Pons (tissue), 1 donor: ENCODE data around the gene NOL9.

ENCODE experiments used
- DNase-seq: peaks from one replicate; pipeline ENCODE4 v3.0.0-alpha.2; 2016; ENCODE audit warnings: low spot score

Gene NOL9

GRCh38 chr1:6519935-6520671 lies 34.2 kb downstream of the NOL9 start:
- DNase-seq, result peak; percentile 32

- no peak for DNase-seq
These were observed 34.8 kb downstream of the NOL9 start for GRCh38 chr1:6519491-6519934.

- DNase-seq, result no peak
These were observed 36.9 kb downstream of the NOL9 start for GRCh38 chr1:6517435-6517851.

GRCh38 chr1:6515771-6516170 lies 38.5 kb downstream of the NOL9 start:
- DNase-seq, result no peak

- no peak for DNase-seq
These were observed 41.0 kb downstream of the NOL9 start for GRCh38 chr1:6513320-6513801.

- DNase-seq, result no peak
These were observed 41.4 kb downstream of the NOL9 start for GRCh38 chr1:6512908-6513280.

- no peak for DNase-seq
These were observed 41.9 kb downstream of the NOL9 start for GRCh38 chr1:6512245-6512907.

- no peak for DNase-seq
These were observed 42.6 kb downstream of the NOL9 start for GRCh38 chr1:6511561-6512244.

GRCh38 chr1:6511056-6511455 lies 43.3 kb downstream of the NOL9 start:
- DNase-seq, result no peak

GRCh38 chr1:6510493-6510892 lies 43.8 kb downstream of the NOL9 start:
- no peak for DNase-seq

GRCh38 chr1:6509919-6510291 lies 44.4 kb downstream of the NOL9 start:
- peak; percentile 22 for DNase-seq

GRCh38 chr1:6509220-6509918 lies 44.9 kb downstream of the NOL9 start:
- no peak for DNase-seq

GRCh38 chr1:6508816-6509189 lies 45.5 kb downstream of the NOL9 start:
- DNase-seq, result no peak

- DNase-seq, result no peak
These were observed 46.0 kb downstream of the NOL9 start for GRCh38 chr1:6508154-6508815.

GRCh38 chr1:6507461-6507911 lies 46.8 kb downstream of the NOL9 start:
- no peak for DNase-seq

GRCh38 chr1:6507037-6507428 lies 47.3 kb downstream of the NOL9 start:
- peak; percentile 39 for DNase-seq

- DNase-seq, result no peak
These were observed 47.9 kb downstream of the NOL9 start for GRCh38 chr1:6506210-6507036.

- DNase-seq, result no peak
These were observed 48.7 kb downstream of the NOL9 start for GRCh38 chr1:6505367-6506209.

- no peak for DNase-seq
These were observed 49.4 kb downstream of the NOL9 start for GRCh38 chr1:6504887-6505286.
